Duodenal mucosa (tissue), 2 donors: ENCODE results near the gene ZFYVE27.

Experiments
- H3K27ac ChIP-seq: one replicate; pipeline ENCODE4 v1.7.0; 2013; ENCODE audit warnings: low read depth, low read length
- H3K27me3 ChIP-seq, 2 donors: one replicate each; pipeline ENCODE4 v1.7.0; 2013; ENCODE audit warnings: low read length in 2 of 2, control low read depth in 1 of 2; ENCODE audit not compliant: insufficient read depth in 2 of 2, control insufficient read depth in 1 of 2
- H3K36me3 ChIP-seq, 2 donors: one replicate each; pipeline ENCODE4 v1.7.0; 2013; ENCODE audit warnings: low read length in 2 of 2, control low read depth in 1 of 2; ENCODE audit not compliant: insufficient read depth in 2 of 2, control insufficient read depth in 1 of 2
- H3K4me1 ChIP-seq, 2 donors: one replicate each; pipeline ENCODE4 v1.7.0; 2013; ENCODE audit warnings: low read length in 2 of 2, control low read depth in 1 of 2; ENCODE audit not compliant: insufficient read depth in 2 of 2, control insufficient read depth in 1 of 2
- H3K4me3 ChIP-seq, 2 donors: one replicate each; pipeline ENCODE4 v1.7.0; 2013; ENCODE audit warnings: low read length in 2 of 2, low read depth in 1 of 2
- H3K9ac ChIP-seq, 2 donors: one replicate each; pipeline ENCODE4 v1.7.0; 2013; ENCODE audit warnings: low read length in 2 of 2, low read depth in 1 of 2
- H3K9me3 ChIP-seq, 2 donors: one replicate each; pipeline ENCODE4 v1.7.0; 2013; ENCODE audit warnings: low read length in 2 of 2, control low read depth in 1 of 2; ENCODE audit not compliant: control insufficient read depth in 1 of 2

ZFYVE27 gene

GRCh38 chr10:97744405-97745035, 7.6 kb downstream of the ZFYVE27 start:
- Histone ChIP-seq H3K27me3 (no peaks in the 10 kb centered on the region), H3K9me3 (no peaks in the 10 kb centered on the region), H3K4me1 (no peaks in the 10 kb centered on the region), H3K36me3 (peaks cover 57 to 79% of the 10 kb centered on the region in 2 donors), H3K27ac (no peak overlapping the region), H3K9ac (no peak overlapping the region), H3K4me3 (no peak overlapping the region)

- H3K9ac ChIP-seq: no peak overlapping the region
- no peaks in the 10 kb centered on the region for H3K4me1 ChIP-seq
- no peaks in the 10 kb centered on the region for H3K9me3 ChIP-seq
- H3K4me3 ChIP-seq: no peak overlapping the region
- no peaks in the 10 kb centered on the region for H3K27me3 ChIP-seq
- no peak overlapping the region for H3K27ac ChIP-seq
- H3K36me3 ChIP-seq: peaks cover 71 to 89% of the 10 kb centered on the region in 2 donors
Measured at GRCh38 chr10:97747573-97747972, 10.6 kb downstream of the ZFYVE27 start.

GRCh38 chr10:97748116-97748515, 11.2 kb downstream of the ZFYVE27 start:
- H3K27me3 ChIP-seq: no peaks in the 10 kb centered on the region
- H3K4me3 ChIP-seq: no peak overlapping the region
- H3K9ac ChIP-seq: no peak overlapping the region
- H3K4me1 ChIP-seq: no peaks in the 10 kb centered on the region
- H3K27ac ChIP-seq: no peak overlapping the region
- H3K36me3 ChIP-seq: peaks cover 68 to 89% of the 10 kb centered on the region in 2 donors
- H3K9me3 ChIP-seq: no peaks in the 10 kb centered on the region

DNA sequence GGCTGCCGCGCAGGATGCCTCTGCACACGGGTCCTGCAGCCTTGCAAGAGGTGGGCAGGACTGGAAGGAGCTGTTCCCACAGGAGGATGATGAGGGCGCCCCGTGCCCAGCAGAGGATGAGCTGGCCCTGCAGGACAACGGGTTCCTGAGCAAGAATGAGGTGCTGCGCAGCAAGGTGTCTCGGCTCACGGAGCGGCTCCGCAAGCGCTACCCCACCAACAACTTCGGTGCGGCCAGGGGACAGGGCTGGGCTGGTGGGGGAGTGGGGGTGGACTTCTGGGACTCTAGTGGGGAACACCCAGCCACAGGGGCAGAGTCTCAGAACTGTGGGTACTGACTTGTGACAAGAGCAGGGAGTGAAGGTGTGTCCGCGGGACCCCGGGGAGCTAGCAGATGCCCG, 16.0 kb downstream of the ZFYVE27 start:
- no peaks in the 10 kb centered on the region for H3K4me1 ChIP-seq
- H3K36me3 ChIP-seq: peaks cover 82 to 95% of the 10 kb centered on the region in 2 donors

DNA sequence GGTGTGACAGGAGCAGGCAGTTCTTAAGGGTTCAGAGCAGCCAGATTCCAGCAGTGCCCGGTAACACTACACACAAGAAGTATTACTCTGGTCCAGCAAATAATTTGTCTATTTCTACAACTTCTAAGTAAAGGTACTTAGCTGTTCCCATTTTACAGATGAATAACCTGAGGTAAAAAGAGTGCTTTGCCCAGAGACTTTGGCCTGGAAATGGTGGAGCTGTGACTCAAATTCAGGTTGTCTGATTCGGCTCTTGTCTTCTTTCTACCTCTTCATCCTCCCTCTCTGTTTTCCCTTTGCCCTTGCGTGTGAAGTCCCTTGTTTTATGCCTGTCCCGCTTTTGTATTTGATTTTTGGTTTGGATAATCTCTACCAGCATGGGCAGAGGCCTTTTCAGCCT, 17.8 kb downstream of the ZFYVE27 start:
- Histone ChIP-seq H3K27ac (no peak overlapping the region), H3K4me3 (no peak overlapping the region), H3K27me3 (no peaks in the 10 kb centered on the region), H3K36me3 (peaks cover 71 to 88% of the 10 kb centered on the region in 2 donors), H3K4me1 (no peaks in the 10 kb centered on the region), H3K9ac (no peak overlapping the region), H3K9me3 (no peaks in the 10 kb centered on the region)

More for the DNA sequence above, 16.0 kb downstream of the ZFYVE27 start:
- H3K4me3 ChIP-seq: no peak overlapping the region
- no peaks in the 10 kb centered on the region for H3K27me3 ChIP-seq
- no peaks in the 10 kb centered on the region for H3K9me3 ChIP-seq
- no peak overlapping the region for H3K9ac ChIP-seq
- no peak overlapping the region for H3K27ac ChIP-seq

DNA sequence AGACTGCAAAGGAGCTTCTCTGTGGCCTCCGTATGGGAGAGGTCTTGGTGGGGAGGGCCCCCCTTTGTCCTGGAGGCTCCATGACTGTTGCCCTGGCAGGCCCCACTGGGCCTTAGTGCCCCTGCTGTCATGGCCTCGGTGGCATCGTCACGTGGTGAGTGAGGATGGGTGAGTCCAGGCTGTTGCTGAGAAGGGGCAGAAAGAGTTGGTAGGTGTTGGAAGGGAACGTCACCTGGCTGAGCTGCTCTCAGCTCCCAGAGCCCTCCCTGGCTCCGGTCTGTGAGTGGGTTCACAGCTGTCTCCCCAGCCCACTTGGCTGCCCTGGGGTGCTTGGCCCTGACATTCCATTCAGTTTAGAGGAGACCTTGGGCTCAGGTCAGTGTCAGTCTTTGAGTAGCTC, 18.8 kb downstream of the ZFYVE27 start:
- Histone ChIP-seq H3K4me3 (no peak overlapping the region), H3K9ac (no peak overlapping the region), H3K27ac (no peak overlapping the region), H3K36me3 (peaks cover 68 to 88% of the 10 kb centered on the region in 2 donors), H3K4me1 (no peaks in the 10 kb centered on the region), H3K9me3 (no peaks in the 10 kb centered on the region), H3K27me3 (no peaks in the 10 kb centered on the region)

DNA sequence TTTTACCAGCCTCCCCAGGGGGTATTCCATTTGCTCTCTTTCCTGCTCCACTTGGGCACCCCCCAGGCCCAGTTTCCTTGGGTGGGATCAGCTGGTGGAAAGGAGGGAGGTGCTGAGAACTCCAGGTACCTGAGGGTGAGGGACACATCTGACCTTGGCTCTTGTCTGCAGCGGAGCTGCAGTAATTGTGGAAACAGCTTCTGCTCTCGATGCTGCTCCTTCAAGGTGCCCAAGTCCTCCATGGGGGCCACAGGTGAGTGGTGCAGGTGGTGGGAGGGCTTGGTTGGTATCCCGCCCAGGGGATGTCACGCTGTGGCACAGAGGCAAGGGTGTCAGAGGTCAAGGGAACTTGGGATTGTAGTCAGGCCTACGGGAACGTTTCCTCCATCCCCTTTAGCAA, 20.5 kb downstream of the ZFYVE27 start:
- Histone ChIP-seq H3K4me3 (no peak overlapping the region), H3K9ac (no peak overlapping the region), H3K36me3 (peaks cover 54 to 86% of the 10 kb centered on the region in 2 donors), H3K27ac (no peak overlapping the region), H3K27me3 (no peaks in the 10 kb centered on the region), H3K4me1 (no peaks in the 10 kb centered on the region), H3K9me3 (no peaks in the 10 kb centered on the region)

- Histone ChIP-seq H3K27me3 (no peaks in the 10 kb centered on the region), H3K4me3 (no peak overlapping the region), H3K9me3 (no peaks in the 10 kb centered on the region), H3K4me1 (peaks cover 2% of the 10 kb centered on the region in 2 donors), H3K36me3 (peaks cover 39 to 70% of the 10 kb centered on the region in 2 donors), H3K9ac (no peak overlapping the region), H3K27ac (no peak overlapping the region)
Measured at GRCh38 chr10:97759158-97759887, 22.4 kb downstream of the ZFYVE27 start.

DNA sequence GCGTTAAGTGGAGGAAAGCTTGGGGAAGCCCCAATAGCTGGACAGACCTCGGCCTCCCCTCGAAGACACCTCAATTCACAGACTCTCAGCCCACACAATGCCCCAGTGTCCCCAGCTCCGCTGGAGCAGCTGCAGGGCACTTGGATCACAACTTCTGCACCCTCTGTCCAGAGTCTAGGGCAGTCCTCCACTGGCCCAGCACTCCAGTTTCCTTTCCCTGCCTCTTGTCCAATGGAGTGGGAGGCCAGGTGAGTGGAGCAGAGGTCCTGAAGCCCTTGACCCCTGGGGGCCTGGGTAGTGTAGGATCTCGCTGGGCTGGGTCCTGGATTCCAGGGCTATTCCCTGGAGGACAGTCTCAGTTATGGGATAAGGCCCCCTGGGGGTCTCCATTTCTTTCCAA, 23.0 kb downstream of the ZFYVE27 start:
- Histone ChIP-seq H3K27me3 (no peaks in the 10 kb centered on the region), H3K36me3 (peaks cover 33 to 64% of the 10 kb centered on the region in 2 donors), H3K9ac (no peak overlapping the region), H3K27ac (no peak overlapping the region), H3K4me1 (peaks cover 7 to 8% of the 10 kb centered on the region in 2 donors), H3K9me3 (no peaks in the 10 kb centered on the region), H3K4me3 (no peak overlapping the region)

- Histone ChIP-seq H3K27me3 (no peaks in the 10 kb centered on the region), H3K4me3 (no peak overlapping the region), H3K9ac (no peak overlapping the region), H3K9me3 (no peaks in the 10 kb centered on the region), H3K27ac (no peak overlapping the region), H3K4me1 (peaks cover 14 to 15% of the 10 kb centered on the region in 2 donors), H3K36me3 (peaks cover 28 to 57% of the 10 kb centered on the region in 2 donors)
Measured at GRCh38 chr10:97760461-97761257, 23.7 kb downstream of the ZFYVE27 start.
